GM19438 (cell line): ENCODE results near the gene THOC5.
"Not testable (repeated sequence)": the region's sequence is repeated elsewhere in the genome, so short reads cannot be mapped to it uniquely, and the experiment has no call there.

Experiments
- ATAC-seq: cut with Tn5 transposase; IDR thresholded peaks from one replicate; pipeline ENCODE4 v1.9.1; 2021; ENCODE audit warnings: low read depth; ENCODE audit not compliant: unreplicated experiment

THOC5 gene

DNA sequence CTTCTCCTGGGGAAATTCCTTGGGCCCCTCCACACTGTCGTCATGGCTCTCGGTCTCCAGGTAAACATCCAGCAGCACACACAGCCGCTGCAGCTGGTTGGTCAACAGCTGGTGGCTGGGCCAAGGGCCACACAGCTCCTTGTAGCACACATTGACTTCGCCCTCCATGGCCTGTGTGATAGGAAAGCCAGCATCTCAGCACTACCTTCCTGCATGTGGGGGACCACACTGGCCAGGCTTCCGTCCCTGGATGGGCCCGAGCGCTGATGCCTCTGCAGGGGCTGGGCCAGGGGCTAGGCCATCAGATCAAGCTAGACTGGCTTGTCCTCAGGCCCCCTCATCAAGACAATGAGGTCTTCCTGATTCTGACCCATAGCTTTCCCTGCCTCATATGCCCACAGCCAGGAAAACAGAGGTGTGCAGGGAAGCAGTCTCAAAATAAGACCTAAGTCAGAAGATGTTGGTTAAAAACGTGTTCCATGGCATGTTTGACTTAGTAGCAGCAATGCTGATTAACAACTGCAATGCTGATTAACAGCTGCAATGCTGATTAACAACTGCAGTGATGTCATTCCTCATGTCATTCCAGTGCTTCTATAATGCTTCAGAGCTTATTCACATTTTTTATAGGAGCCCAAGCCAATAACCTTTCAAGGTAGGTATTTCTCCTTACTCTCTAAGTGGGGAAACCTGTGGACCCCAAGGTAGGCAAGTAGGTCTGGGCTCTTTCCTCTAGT lies 42.3 kb downstream of the THOC5 start:
- ATAC-seq: no peak

DNA sequence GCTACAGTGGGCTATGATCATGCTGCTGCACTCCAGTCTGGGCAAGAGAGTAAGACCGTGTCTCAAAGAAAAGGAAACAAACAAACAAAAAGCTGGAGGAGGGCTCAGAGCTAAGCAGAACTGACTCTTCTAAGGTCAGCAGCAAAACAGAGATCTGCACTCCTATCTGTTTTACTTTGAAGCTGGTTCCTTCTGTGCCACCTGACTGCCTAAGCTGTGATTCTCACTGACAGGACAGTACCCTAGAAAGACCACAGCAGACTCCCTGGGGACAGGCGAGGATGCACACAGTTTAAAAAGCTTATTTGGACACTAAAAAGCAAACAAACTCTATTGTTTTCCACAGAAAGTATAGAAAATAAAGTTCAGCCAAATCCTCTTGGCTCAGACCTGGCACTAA lies 43.0 kb downstream of the THOC5 start:
- ATAC-seq: no peak

DNA sequence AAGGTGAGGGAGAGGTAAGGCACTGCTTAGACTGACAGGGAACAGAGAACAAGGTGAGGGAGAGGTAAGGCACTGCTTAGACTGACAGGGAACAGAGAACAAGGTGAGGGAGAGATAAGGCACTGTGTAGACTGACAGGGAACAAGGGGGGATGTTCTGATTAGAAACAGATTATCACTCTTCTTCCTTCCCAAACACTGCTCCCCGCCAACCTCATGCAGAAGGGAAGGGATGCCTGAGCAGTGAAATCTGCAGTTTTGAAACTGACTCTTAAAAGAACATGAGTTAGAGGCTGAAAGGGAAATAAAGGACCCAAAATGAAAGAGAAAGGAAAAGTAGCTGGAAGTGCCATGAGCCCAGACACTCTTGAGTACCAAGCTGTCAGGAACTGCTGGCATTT lies 43.7 kb downstream of the THOC5 start:
- no peak for ATAC-seq

DNA sequence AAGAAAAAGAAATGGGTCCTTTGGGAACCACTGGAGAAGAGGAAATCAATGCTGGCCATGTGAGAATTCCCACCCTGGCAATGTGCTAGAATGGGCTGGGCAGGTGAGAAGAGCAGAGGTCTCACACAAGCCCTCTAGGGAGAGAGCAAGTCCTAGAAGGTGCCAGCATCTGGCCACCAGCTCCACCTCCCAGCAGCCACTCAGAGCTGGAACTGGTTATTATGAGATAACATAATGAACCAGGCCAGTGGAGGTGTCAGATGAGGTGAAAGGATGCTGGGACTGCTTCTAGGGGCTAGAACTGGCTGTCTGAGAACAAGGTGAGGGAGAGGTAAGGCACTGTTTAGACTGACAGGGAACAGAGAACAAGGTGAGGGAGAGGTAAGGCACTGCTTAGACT lies 44.3 kb downstream of the THOC5 start:
- no peak for ATAC-seq

DNA sequence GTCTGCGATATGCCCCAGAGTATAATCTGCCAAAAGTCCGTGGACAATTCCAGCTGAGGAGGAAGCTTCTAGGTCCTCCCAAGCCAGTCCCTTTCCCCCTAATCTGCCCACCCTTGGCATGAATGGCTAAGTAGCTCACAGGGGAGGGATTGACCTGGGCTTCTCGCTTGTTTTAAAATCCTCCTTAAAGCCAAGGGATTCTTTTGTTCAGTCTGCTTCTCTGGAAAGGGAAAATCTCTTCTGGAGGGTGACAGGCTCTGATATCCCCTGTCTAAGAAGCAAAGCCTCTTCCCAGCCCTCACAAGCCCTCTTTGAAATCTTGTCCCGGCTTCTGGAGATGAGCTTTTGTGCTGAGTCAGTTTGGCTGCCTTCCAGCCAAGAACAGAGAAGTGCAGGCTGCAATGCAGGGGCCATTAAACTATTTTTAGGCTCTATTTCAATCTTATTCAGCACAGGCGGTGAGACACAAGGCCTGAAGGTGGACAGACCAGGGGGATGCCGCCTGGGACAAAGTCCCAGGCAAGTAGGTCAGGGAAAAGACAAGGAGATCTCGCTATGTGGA lies 49.7 kb downstream of the THOC5 start:
- no peak for ATAC-seq

DNA sequence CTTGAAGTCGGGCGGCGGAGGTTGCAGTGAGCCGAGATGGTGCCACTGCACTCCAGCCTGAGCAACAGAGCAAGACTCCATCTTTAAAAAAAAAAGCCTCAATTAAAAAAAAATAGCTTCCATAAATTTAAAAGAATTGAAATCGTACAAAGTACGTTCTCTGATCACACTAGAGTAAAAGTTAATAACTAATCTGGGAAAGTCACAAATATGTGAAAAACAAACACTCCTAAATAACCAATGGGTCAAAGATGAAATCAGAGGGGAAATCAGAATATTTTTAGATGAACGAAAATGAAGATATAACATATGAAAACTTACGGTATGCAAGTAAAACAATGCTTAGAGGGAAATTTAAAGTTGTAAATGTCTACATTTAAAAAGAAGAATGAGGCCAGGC lies 53.7 kb downstream of the THOC5 start:
- no peak for ATAC-seq

DNA sequence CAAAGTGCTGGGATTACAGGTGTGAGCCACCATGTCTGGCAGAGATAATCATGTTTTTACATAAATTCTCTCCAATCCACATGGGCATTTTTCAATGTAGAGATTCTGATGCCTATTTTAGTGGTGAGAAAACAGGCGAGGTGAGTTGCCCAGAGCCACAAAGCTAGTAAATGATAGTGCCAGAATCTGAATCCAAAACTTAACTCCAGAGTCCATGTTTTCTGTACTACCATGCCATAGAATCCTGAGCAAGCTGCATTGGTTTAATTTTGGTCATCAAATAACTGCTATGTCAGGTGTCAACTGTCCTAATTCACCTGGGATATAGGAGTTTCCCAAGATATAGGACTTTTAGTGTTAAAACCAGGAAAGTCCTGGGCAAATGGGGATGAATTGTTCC lies 59.9 kb downstream of the THOC5 start:
- no peak for ATAC-seq

DNA sequence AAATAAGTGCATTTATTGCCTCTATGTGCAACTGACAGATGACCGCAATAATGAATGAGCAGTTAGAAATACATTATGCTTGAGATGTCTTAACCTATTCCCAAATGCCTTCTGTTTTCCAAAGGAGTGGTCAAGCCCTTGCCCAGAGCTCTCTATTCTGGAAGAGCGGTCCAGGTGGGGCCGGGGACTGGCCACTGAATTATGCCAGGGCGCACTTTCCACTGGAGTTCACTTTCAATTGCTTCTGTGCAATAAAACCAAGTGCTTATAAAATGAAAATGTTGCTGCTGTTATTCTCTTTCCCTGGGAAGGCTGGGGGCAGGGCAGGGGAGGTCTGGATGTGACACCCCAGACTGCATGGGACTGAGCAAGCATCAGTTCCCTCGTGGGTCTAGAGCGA lies 62.5 kb downstream of the THOC5 start:
- no peak for ATAC-seq

DNA sequence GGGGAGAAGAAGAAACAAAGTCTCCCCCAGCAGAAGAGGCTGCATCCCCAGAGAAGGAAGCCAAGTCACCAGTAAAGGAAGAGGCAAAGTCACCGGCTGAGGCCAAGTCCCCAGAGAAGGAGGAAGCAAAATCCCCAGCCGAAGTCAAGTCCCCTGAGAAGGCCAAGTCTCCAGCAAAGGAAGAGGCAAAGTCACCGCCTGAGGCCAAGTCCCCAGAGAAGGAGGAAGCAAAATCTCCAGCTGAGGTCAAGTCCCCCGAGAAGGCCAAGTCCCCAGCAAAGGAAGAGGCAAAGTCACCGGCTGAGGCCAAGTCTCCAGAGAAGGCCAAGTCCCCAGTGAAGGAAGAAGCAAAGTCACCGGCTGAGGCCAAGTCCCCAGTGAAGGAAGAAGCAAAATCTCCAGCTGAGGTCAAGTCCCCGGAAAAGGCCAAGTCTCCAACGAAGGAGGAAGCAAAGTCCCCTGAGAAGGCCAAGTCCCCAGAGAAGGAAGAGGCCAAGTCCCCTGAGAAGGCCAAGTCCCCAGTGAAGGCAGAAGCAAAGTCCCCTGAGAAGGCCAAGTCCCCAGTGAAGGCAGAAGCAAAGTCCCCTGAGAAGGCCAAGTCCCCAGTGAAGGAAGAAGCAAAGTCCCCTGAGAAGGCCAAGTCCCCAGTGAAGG lies 64.3 kb downstream of the THOC5 start:
- not testable (repeated sequence) for ATAC-seq

DNA sequence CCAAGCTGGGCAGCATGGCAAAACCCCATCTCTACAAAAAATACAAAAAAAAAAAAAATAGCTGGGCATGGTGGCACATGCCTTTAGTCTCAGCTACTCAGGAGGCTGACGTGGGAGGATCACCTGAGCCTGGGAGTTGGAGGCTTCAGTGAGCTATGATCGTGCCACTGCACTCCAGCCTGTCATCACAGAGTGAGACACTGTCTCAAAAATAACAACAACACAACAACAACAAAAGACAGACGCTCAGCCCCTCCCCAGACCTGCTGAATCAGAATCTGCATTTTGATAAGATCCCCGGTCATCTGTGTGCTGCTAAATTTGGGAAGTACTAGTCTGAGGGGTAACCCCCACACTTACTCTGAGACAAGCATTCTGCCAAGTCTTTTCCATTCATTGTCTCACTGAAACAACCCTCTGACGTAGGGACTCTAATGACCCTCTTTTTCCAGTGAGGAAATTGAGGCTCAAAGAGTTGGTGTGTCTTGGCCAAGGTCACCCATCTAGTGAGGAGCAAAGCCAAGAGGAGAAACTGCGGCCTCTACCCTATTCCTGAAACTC lies 66.1 kb downstream of the THOC5 start:
- no peak for ATAC-seq

DNA sequence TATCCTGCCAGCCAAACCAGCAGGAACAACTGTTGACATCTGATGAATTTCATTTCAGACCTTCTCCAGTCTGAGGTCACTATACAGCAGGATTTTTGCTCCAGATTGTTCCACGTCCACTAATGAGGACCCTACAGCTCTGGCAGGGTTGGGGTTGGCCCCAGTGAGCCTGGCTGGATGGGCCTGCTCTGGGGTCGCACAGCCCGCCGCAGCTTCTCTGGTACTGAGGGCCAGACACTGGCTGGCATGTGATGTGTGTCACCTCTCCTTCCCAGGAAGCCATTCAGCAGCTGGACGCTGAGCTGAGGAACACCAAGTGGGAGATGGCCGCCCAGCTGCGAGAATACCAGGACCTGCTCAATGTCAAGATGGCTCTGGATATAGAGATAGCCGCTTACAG lies 68.1 kb downstream of the THOC5 start:
- no peak for ATAC-seq

DNA sequence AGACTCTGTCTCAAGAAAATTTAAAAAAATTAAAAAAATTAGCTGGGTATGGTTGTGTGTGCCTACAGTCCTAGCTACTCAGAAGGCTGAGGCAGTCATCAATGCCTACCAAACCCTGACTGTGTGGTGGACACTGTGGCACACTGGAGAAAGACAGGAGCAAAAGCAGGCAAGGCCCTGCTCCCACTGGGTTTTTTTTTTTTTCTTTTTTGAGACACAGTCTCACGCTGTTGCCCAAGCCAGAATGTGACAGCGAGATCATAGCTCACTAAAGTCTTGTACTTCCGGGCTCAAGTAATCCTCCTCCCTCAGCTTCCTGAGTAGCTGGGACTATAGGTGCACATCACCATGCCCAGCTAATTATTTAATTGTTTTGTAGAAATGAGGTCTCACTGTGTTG lies 68.9 kb downstream of the THOC5 start:
- no peak for ATAC-seq

DNA sequence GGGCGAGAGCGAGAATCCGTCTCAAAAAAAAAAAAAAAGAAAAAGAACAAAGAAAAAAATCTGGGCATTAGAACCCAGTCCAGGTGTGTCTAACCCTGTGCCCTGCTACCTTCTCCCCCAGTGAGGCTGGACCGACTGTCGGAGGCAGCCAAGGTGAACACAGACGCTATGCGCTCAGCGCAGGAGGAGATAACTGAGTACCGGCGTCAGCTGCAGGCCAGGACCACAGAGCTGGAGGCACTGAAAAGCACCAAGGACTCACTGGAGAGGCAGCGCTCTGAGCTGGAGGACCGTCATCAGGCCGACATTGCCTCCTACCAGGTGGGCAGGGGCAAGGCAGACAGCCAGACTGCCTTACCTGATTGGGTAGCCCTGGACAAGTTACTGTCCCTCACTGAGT lies 70.3 kb downstream of the THOC5 start:
- no peak for ATAC-seq

DNA sequence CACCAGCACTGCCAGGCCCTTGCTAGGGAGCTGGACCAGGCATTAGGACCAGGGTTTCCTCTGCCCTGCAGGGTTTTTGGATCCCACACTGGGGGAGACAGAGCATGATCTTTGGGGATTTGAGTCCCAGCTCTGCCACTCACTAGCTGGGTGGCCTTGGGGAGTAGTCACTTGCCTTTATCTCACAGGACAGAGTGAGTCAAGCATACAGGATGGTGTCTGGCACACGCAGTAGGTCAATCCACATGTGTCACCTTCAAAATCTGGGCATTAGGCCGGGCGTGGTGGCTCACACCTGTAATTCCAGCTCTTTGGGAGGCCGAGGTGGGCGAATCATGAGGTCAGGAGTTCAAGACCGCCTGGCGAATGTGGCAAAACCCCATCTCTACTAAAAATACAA lies 70.8 kb downstream of the THOC5 start:
- no peak for ATAC-seq

DNA sequence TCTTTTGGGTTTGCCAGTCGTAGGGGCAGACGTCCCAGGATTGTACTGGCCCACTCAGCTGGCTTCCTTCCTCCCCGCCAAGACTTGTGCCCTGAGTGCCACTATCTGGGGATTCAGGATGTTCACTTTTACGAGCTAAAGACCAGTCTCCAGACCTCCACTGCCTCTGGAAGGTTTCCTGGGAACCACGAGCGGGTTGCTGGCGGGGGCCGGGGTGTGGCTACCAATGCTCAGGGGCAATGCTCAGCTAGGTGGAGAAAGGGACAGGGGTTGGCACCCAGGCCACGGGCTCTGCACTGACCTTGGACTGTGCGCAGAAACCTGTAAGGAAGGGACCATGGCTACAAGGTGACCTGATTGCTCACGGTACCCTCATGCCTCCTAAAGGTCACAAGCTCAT lies 71.3 kb downstream of the THOC5 start:
- no peak for ATAC-seq

DNA sequence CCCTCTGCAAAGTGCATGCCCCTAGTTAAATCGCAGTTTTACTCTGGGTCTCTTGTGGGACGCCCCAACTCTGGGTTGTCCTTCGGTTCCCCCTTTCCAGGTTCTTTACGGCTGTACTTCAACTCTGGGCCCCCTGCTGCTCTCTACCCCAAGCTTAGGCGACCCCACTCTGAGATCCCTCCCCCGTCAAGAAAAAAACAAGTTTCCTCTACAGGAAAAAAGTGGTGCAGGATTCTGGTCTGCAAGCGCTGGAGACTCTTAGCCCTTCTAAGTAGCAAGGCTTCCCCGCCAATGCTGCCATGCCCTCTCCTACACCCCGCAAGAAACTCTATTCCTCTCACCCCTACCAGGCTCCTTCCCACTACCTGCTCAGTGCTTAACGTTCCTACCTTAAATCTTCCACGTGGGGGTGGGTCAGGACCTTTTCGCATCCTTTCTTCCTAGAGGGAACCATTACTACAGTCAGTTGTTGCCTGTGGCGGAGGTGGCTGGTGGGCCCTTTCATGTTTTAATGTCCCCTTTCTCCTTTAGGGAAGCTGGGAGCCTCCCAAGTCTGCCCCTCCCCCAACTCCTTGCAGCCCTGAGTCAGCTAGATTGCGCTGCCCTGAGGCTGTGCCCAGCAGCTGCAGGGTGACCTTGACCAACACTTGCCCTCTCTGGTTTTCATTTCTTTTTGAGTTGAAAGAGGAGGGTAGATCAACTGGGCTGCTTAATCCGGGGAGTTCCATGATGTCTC lies 72.1 kb downstream of the THOC5 start:
- no peak for ATAC-seq

DNA sequence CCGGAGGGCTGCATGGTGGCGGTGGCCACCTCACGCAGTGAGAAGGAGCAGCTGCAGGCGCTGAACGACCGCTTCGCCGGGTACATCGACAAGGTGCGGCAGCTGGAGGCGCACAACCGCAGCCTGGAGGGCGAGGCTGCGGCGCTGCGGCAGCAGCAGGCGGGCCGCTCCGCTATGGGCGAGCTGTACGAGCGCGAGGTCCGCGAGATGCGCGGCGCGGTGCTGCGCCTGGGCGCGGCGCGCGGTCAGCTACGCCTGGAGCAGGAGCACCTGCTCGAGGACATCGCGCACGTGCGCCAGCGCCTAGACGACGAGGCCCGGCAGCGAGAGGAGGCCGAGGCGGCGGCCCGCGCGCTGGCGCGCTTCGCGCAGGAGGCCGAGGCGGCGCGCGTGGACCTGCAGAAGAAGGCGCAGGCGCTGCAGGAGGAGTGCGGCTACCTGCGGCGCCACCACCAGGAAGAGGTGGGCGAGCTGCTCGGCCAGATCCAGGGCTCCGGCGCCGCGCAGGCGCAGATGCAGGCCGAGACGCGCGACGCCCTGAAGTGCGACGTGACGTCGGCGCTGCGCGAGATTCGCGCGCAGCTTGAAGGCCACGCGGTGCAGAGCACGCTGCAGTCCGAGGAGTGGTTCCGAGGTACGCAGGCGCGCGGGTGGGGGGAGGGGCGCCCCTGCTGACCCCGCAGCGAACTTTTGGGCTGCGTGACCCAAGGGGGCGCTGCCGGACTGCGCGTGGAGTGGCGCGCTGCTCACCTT lies 72.9 kb downstream of the THOC5 start:
- no peak for ATAC-seq

DNA sequence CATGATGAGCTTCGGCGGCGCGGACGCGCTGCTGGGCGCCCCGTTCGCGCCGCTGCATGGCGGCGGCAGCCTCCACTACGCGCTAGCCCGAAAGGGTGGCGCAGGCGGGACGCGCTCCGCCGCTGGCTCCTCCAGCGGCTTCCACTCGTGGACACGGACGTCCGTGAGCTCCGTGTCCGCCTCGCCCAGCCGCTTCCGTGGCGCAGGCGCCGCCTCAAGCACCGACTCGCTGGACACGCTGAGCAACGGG lies 73.4 kb downstream of the THOC5 start:
- no peak for ATAC-seq

DNA sequence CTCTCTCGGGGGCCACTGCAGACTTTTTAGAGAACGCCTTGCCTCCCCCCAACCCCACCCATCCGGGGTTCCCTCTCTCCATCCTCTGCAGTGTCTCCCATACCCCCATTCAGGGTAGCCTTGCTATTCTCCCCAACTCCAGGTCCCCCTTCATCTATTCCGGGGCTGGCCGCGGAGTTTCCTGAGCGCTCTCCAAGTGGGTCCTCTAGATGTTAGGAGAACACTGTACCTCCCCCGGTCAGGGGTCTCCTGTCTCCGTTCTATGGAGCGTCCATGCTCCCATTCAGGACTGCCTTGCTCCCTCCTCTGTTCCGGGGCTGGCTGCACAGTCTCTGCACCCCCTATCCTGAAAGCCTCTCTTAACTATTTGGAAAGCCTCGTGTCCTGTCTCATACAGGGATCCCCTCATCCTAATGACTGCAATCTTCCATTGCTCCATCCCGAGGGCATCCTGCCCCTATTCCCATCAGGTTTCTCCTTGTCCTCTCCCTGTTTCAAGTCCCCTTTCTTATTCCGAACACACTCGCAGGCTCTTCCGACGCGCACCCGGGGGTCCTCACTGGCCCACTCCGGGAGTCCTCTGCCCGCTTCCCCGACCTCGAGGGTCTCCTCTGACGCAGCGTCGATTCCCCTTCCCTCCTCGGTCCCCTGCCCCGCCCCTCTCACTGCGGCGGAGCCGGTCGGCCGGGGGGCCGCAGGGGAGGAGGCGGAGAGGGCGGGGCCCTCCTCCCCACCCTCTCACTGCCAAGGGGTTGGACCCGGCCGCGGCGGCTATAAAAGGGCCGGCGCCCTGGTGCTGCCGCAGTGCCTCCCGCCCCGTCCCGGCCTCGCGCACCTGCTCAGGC lies 73.9 kb downstream of the THOC5 start, which contains the start of gene NEFH:
Gene NEFH (plus strand): TSS at position 802 of the 845 bp plus-strand sequence. CDS start 45 bp downstream, outside the sequence.
- ATAC-seq: no peak
